H9 (cell line): ENCODE results near the gene MPZL1. TPM values are rescaled to one million over a fixed set of nuclear protein-coding genes. Genes with fewer than 3 reads are reported as not detected.

Experiments
- DNase-seq: peaks from one replicate; pipeline ENCODE4 v3.0.0-alpha.2; 2017
- H2AFZ ChIP-seq: one replicate; pipeline ENCODE4 v1.6.1; 2013; ENCODE audit warnings: mild to moderate bottlenecking, low read length, control low read depth, moderate library complexity
- H2AK5ac ChIP-seq: 2 replicates; pipeline ENCODE4 v1.6.1; 2013; ENCODE audit warnings: low read length, control low read depth, mixed read lengths; ENCODE audit not compliant: insufficient read length
- H2BK120ac ChIP-seq: one replicate; pipeline ENCODE4 v1.6.1; 2013; ENCODE audit warnings: low read depth, mild to moderate bottlenecking, low read length, control low read depth, inconsistent platforms; ENCODE audit not compliant: poor library complexity, severe bottlenecking
- H2BK12ac ChIP-seq: 2 replicates; pipeline ENCODE4 v1.6.1; 2013; ENCODE audit warnings: low read length, control low read depth, mixed read lengths, low read depth; ENCODE audit not compliant: insufficient read length
- H2BK15ac ChIP-seq: 2 replicates; pipeline ENCODE4 v1.6.1; 2013; ENCODE audit warnings: low read depth, low read length, control low read depth
- H2BK20ac ChIP-seq: one replicate; pipeline ENCODE4 v1.6.1; 2013; ENCODE audit warnings: low read depth, mild to moderate bottlenecking, low read length, control low read depth, inconsistent platforms; ENCODE audit not compliant: poor library complexity, severe bottlenecking
- H2BK5ac ChIP-seq: 2 replicates; pipeline ENCODE4 v1.6.1; 2013; ENCODE audit warnings: low read length, control low read depth, mixed read lengths; ENCODE audit not compliant: insufficient read length
- H3K14ac ChIP-seq: 2 replicates; pipeline ENCODE4 v1.6.1; 2013; ENCODE audit warnings: low read length, control low read depth; ENCODE audit not compliant: insufficient read depth
- H3K18ac ChIP-seq: 2 replicates; pipeline ENCODE4 v1.6.1; 2013; ENCODE audit warnings: low read depth, mild to moderate bottlenecking, mixed read lengths, low read length, control low read depth; ENCODE audit not compliant: insufficient read length
- H3K23ac ChIP-seq: 2 replicates; pipeline ENCODE4 v1.6.1; 2013; ENCODE audit warnings: low read length, control low read depth, mixed read lengths, low read depth; ENCODE audit not compliant: insufficient read length
- H3K23me2 ChIP-seq: 2 replicates; pipeline ENCODE4 v1.6.1; 2013; ENCODE audit warnings: low read depth, mild to moderate bottlenecking, mixed read lengths, low read length, control low read depth; ENCODE audit not compliant: insufficient read length, poor library complexity, severe bottlenecking
- H3K27ac ChIP-seq: 2 replicates; pipeline ENCODE4 v1.5.1; 2013; ENCODE audit warnings: low read length, control low read depth, mixed read lengths, low read depth; ENCODE audit not compliant: insufficient read length
- H3K27me3 ChIP-seq: 2 replicates; pipeline ENCODE4 v1.6.1; 2013; ENCODE audit warnings: low read length, control low read depth, inconsistent platforms; ENCODE audit not compliant: insufficient read depth
- H3K4ac ChIP-seq: 2 replicates; pipeline ENCODE4 v1.6.1; 2013; ENCODE audit warnings: low read depth, mild to moderate bottlenecking, control low read depth, inconsistent platforms, low read length, moderate library complexity
- H3K4me1 ChIP-seq: 2 replicates; pipeline ENCODE4 v1.6.1; 2013; ENCODE audit warnings: low read length, control low read depth, inconsistent platforms; ENCODE audit not compliant: insufficient read depth
- H3K4me2 ChIP-seq: 2 replicates; pipeline ENCODE4 v1.6.1; 2013; ENCODE audit warnings: low read length, control low read depth, mixed read lengths; ENCODE audit not compliant: insufficient read length, insufficient read depth
- H3K56ac ChIP-seq: 2 replicates; pipeline ENCODE4 v1.6.1; 2013; ENCODE audit warnings: low read depth, mild to moderate bottlenecking, mixed read lengths, low read length, control low read depth; ENCODE audit not compliant: insufficient read length
- H3K79me1 ChIP-seq: 2 replicates; pipeline ENCODE4 v1.6.1; 2013; ENCODE audit warnings: low read depth, mild to moderate bottlenecking, moderate library complexity, low read length, control low read depth, inconsistent platforms; ENCODE audit not compliant: insufficient read depth, poor library complexity, severe bottlenecking
- H3K79me2 ChIP-seq: 2 replicates; pipeline ENCODE4 v1.6.1; 2013; ENCODE audit warnings: low read length, control low read depth, inconsistent platforms; ENCODE audit not compliant: insufficient read depth
- H3K9ac ChIP-seq: 2 replicates; pipeline ENCODE4 v1.6.1; 2013; ENCODE audit warnings: low read length, control low read depth, mixed read lengths; ENCODE audit not compliant: insufficient read length; ENCODE audit errors: extremely low read depth
- H3K9me3 ChIP-seq: one replicate; pipeline ENCODE4 v1.6.1; 2013; ENCODE audit warnings: low read depth, low read length, inconsistent platforms; ENCODE audit not compliant: control insufficient read depth
- H3T11ph ChIP-seq: one replicate; pipeline ENCODE4 v1.6.1; 2013; ENCODE audit warnings: mild to moderate bottlenecking, low read length, control low read depth, inconsistent platforms
- H4K20me1 ChIP-seq: one replicate; pipeline ENCODE4 v1.6.1; 2013; ENCODE audit not compliant: control insufficient read depth, insufficient read length, insufficient read depth
- H4K5ac ChIP-seq: 2 replicates; pipeline ENCODE4 v1.6.1; 2013; ENCODE audit warnings: low read depth, mild to moderate bottlenecking, mixed read lengths, low read length, control low read depth; ENCODE audit not compliant: insufficient read length
- H4K8ac ChIP-seq: replicated peaks from 2 replicates; pipeline ENCODE4 v1.6.1; 2013; ENCODE audit warnings: low read length, control low read depth, mixed read lengths, low read depth; ENCODE audit not compliant: insufficient read length
- H4K91ac ChIP-seq: 2 replicates; pipeline ENCODE4 v1.6.1; 2013; ENCODE audit warnings: low read depth, mild to moderate bottlenecking, moderate library complexity, mixed read lengths, low read length, control low read depth; ENCODE audit not compliant: insufficient read length
- H3K27ac Mint-ChIP-seq, 3 experiments: 2 replicates in 2 of 3; 3 replicates in 1 of 3; pipeline ENCODE4 v1.8.0; 2020 to 2021; ENCODE audit warnings: mixed read lengths in 3 of 3, mild to moderate bottlenecking in 1 of 3, moderate library complexity in 1 of 3
- H3K27me3 Mint-ChIP-seq: 2 replicates; pipeline ENCODE4 v1.8.0; 2021; ENCODE audit warnings: low read depth, mild to moderate bottlenecking, moderate library complexity, mixed read lengths
- H3K36me3 Mint-ChIP-seq, 3 experiments: 2 replicates in 2 of 3; 3 replicates in 1 of 3; pipeline ENCODE4 v1.8.0; 2020 to 2021; ENCODE audit warnings: low read depth in 3 of 3, mixed read lengths in 3 of 3; ENCODE audit not compliant: insufficient read depth in 1 of 3
- H3K4me1 Mint-ChIP-seq, 2 experiments: 2 replicates each; pipeline ENCODE4 v1.8.0; 2020; ENCODE audit warnings: mixed read lengths in 2 of 2
- H3K4me3 Mint-ChIP-seq, 2 experiments: 2 replicates in 1 of 2; 3 replicates in 1 of 2; pipeline ENCODE4 v1.8.0; 2020 to 2021; ENCODE audit warnings: mild to moderate bottlenecking in 2 of 2, mixed read lengths in 2 of 2, moderate library complexity in 1 of 2
- H3K9me3 Mint-ChIP-seq, 2 experiments: 2 replicates in 1 of 2; 3 replicates in 1 of 2; pipeline ENCODE4 v1.8.0; 2020; ENCODE audit warnings: mild to moderate bottlenecking in 2 of 2, mixed read lengths in 2 of 2, moderate library complexity in 1 of 2
- WGBS: extraction: QIAGEN DNeasy Blood & Tissue Kit; methylation state at CpG from one replicate; pipeline ENCODE4 v1.1.7; 2013; ENCODE audit warnings: missing lambda C conversion rate, low lambda C conversion rate, mixed read lengths; ENCODE audit not compliant: insufficient read length; ENCODE audit errors: extremely low coverage; 5-methylcytosine and 5-hydroxymethylcytosine counted together
- total RNA-seq: library from RNA; stranded (reverse); gene quantifications from 2 replicates; pipeline ENCODE4 v1.2.1, GENCODE V29; 2021
- TF ChIP-seq, protein P1 (sequence below): fragments of 200-600 bp; sonication (generic); conservative IDR thresholded peaks from 3 replicates; pipeline ENCODE4 v1.8.0; 2021; ENCODE audit warnings: antibody characterized with exemption, mild to moderate bottlenecking

Gene MPZL1
- total RNA-seq, 1 experiment from 2014 or later, result 60.7 TPM

DNA sequence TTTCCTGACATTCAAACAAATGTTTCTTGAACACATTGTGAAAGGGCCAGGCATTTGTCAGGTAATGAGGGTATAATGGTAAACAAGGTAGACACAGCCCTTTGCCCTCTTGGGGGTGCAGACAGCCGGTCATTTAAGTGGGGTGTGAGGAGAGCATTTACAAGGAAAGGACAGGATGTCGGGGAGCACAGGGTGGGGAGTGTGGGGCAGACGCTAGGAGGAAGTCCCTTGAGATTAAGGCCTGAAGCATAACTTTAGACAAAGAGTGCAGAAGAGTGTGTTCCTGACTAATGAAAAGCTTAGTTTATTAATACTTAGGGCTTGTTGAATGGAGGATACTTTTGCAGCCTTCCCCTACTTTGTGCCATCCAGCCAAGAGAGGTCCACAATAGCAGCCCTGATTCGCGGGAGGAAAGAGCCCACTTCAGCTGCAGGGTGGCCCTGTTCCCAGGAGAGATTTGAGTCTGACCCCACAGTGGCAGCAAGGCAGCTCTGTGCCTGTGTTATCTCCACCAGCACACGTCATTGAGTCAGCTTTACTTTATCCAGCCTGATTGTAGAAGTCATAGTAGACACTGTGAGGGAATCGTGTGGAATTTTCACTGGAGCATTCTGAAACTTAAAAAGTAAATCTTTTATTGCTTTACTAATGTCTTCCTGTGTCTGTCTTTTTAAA lies 35.1 kb downstream of the MPZL1 start:
- H3K4me1 Mint-ChIP-seq, result peaks cover 14 to 23% of the 10 kb centered on the region in 2 experiments
- H2BK20ac ChIP-seq, result no peak overlapping the region

More for the DNA sequence above, 35.1 kb downstream of the MPZL1 start:
- Histone ChIP-seq H3K23ac (no peak overlapping the region), H2BK15ac (no peak overlapping the region), H3K56ac (no peak overlapping the region), H4K20me1 (no peaks in the 10 kb centered on the region), H2AK5ac (no peak overlapping the region), H3K23me2 (no peaks in the 10 kb centered on the region), H3T11ph (no peak overlapping the region), H3K79me1 (peaks cover 5% of the 10 kb centered on the region), H4K5ac (no peak overlapping the region), H2AFZ (no peak overlapping the region), H3K27ac (no peak overlapping the region), H4K91ac (no peak overlapping the region), H3K14ac (no peak overlapping the region; the same call in 1 of the 2 replicates), H2BK12ac (no peak overlapping the region), H3K9me3 (no peaks in the 10 kb centered on the region), H3K9ac (no peak overlapping the region), H4K8ac (no peak overlapping the region), H3K18ac (no peak overlapping the region), H3K4ac (no peak overlapping the region), H2BK120ac (no peak overlapping the region), H3K4me1 (peaks cover 5% of the 10 kb centered on the region; the same call in 1 of the 2 replicates), H3K4me2 (no peak overlapping the region), H3K79me2 (peaks cover 8% of the 10 kb centered on the region; the same call in 1 of the 2 replicates), H2BK5ac (no peak overlapping the region), H3K27me3 (no peaks in the 10 kb centered on the region)
- DNase-seq, result no peak
- Mint-ChIP-seq H3K36me3 (0 out of 7 replicates have a peak, but pooled peaks cover 0 to 5% (median 0%) of the 10 kb centered on the region in 3 experiments), H3K4me3 (no peak overlapping the region), H3K27ac (no peak overlapping the region), H3K9me3 (no peaks in the 10 kb centered on the region), H3K27me3 (no peaks in the 10 kb centered on the region)
- TF ChIP-seq, protein P1, sequence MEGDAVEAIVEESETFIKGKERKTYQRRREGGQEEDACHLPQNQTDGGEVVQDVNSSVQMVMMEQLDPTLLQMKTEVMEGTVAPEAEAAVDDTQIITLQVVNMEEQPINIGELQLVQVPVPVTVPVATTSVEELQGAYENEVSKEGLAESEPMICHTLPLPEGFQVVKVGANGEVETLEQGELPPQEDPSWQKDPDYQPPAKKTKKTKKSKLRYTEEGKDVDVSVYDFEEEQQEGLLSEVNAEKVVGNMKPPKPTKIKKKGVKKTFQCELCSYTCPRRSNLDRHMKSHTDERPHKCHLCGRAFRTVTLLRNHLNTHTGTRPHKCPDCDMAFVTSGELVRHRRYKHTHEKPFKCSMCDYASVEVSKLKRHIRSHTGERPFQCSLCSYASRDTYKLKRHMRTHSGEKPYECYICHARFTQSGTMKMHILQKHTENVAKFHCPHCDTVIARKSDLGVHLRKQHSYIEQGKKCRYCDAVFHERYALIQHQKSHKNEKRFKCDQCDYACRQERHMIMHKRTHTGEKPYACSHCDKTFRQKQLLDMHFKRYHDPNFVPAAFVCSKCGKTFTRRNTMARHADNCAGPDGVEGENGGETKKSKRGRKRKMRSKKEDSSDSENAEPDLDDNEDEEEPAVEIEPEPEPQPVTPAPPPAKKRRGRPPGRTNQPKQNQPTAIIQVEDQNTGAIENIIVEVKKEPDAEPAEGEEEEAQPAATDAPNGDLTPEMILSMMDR, result no peak
- WGBS, result no CpG with 5 or more reads among the region's 7 CpGs
